ENCODE measurements around the gene WASL. TPM values are rescaled to one million over a fixed set of nuclear protein-coding genes. Genes with fewer than 3 reads are reported as not detected.

The WASL gene
- total RNA-seq, 3 donors from 2014 or later (not counting 1 experiment from before 2014, with no cell fraction given): 9.6 to 12.1 (median 10.6) TPM

DNA sequence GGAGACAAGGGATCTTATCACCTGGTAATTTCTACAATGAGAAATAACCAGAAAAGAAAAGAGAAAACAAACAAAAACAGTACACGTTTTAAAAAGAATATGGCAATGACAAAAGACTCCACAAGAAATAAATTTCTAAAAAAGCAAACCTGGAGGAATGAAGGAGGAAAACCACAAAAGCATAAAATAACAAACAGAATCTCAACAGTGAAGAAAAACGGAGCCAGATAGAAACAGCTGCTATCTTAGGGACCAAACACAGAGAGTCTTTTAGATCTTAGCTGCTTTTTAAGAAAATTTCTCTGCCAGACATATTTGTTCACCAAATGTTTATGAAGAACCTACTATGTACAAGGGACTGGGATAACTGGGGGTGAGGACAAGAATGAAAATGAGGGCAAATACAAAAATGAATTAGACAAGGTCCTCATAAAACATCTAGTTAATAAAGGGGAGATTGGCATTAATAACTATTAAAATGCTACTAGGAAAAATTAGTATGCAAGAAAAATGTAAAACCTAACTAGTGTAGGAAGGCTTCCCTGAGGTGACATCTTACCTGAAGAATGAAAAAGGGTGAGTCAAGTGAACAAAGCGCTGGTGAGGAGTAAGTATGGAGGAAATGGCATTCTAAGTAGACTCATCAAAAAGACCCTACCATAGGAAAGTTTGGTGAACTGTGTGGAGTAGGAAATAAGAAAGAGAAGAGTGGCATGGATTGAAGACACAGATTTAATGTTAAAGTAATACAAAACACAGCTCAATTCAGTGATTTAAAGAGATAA is 34.3 kb downstream of the WASL start:
- Histone ChIP-seq H3K4me1 (ENCODE audit: control insufficient read depth, insufficient read depth, low read length) (no peaks in the 10 kb centered on the region), H3K27ac (ENCODE audit: low read length) (no peak overlapping the region), H3K4me3 (ENCODE audit: low read length) (no peak overlapping the region), H3K9me3 (ENCODE audit: control insufficient read depth, insufficient read depth, low read length) (no peaks in the 10 kb centered on the region), H3K27me3 (ENCODE audit: control insufficient read depth, insufficient read depth, low read length) (no peaks in the 10 kb centered on the region), H3K36me3 (ENCODE audit: control insufficient read depth, insufficient read depth, low read length) (no peaks in the 10 kb centered on the region)
- Mint-ChIP-seq H3K27me3 (ENCODE audit: low read depth in 2 of 2) (no peaks in the 10 kb centered on the region), H3K4me3 (no peak overlapping the region), H3K9me3 (no peaks in the 10 kb centered on the region), H3K36me3 (no peaks in the 10 kb centered on the region), H3K27ac (no peak overlapping the region), H3K4me1 (peaks cover 55 to 58% of the 10 kb centered on the region in 2 donors)
- 57% methylated on average over 2 of the region's 3 CpGs for WGBS (ENCODE audit: insufficient coverage)
- DNase-seq (no peak), ATAC-seq (no peak)
- intact Hi-C loops (cut with micrococcal nuclease): no loop called here
- TF ChIP-seq, protein P1, sequence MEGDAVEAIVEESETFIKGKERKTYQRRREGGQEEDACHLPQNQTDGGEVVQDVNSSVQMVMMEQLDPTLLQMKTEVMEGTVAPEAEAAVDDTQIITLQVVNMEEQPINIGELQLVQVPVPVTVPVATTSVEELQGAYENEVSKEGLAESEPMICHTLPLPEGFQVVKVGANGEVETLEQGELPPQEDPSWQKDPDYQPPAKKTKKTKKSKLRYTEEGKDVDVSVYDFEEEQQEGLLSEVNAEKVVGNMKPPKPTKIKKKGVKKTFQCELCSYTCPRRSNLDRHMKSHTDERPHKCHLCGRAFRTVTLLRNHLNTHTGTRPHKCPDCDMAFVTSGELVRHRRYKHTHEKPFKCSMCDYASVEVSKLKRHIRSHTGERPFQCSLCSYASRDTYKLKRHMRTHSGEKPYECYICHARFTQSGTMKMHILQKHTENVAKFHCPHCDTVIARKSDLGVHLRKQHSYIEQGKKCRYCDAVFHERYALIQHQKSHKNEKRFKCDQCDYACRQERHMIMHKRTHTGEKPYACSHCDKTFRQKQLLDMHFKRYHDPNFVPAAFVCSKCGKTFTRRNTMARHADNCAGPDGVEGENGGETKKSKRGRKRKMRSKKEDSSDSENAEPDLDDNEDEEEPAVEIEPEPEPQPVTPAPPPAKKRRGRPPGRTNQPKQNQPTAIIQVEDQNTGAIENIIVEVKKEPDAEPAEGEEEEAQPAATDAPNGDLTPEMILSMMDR (IDR thresholded peaks at IDR 0.05): no peak

DNA sequence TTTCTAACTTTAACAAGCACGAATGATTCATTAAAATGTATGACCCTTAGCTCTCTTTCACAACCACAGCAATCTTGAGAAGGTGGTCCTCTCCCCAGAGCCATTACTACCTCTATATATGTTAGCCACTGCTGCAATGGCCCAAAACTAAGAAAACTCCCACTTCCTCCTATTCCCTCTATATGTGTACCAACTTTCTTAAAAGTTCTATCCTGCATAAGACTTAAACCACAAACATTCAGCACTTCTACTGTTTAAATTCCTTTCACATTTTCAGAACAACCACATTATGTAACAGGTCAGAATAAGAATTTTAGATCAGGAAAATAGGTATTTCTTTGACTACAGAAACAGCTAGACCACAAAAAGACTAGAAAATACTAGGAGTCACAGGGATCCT is 36.2 kb downstream of the WASL start:
- ATAC-seq: no peak
- Histone ChIP-seq H3K27ac (ENCODE audit: low read length) (no peak overlapping the region), H3K4me3 (ENCODE audit: low read length) (no peak overlapping the region), H3K36me3 (ENCODE audit: control insufficient read depth, insufficient read depth, low read length) (peaks cover 9% of the 10 kb centered on the region), H3K9me3 (ENCODE audit: control insufficient read depth, insufficient read depth, low read length) (no peaks in the 10 kb centered on the region), H3K4me1 (ENCODE audit: control insufficient read depth, insufficient read depth, low read length) (no peaks in the 10 kb centered on the region), H3K27me3 (ENCODE audit: control insufficient read depth, insufficient read depth, low read length) (no peaks in the 10 kb centered on the region)
- no peak overlapping the region for H3K4me3 Mint-ChIP-seq
- peaks cover 60 to 65% of the 10 kb centered on the region in 2 donors for H3K4me1 Mint-ChIP-seq
- TF ChIP-seq, protein P1 (IDR thresholded peaks at IDR 0.05): no peak
- intact Hi-C loops (cut with micrococcal nuclease): no loop called here
- 60% methylated on average over 1 of the region's 1 CpG for WGBS (ENCODE audit: insufficient coverage)
- H3K27me3 Mint-ChIP-seq (ENCODE audit: low read depth in 2 of 2): no peaks in the 10 kb centered on the region
- no peak overlapping the region for H3K27ac Mint-ChIP-seq
- no peaks in the 10 kb centered on the region for H3K36me3 Mint-ChIP-seq
- H3K9me3 Mint-ChIP-seq: no peaks in the 10 kb centered on the region
- no peak for DNase-seq

DNA sequence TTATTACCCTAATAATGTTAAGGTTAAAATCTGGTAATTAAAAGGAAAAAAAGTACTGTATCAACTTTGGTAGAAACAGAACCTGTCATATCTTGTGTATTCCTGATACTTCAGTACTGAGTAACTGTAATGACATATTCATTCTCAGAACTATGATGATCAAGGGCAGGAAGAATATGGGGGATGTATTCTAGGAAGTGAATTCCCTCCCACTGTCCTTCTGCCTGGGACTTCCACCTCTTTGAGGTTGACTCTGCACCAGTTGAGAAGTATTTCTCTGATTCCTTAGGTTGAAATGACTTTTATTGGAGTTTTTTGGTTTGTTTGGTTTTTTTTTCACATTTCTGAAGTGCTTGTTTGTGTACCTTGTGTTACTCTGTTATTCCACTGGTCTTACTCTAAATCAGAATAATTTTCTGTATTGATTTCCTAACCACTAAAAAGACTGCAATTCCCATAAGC is 36.9 kb downstream of the WASL start:
- no peak for DNase-seq
- Histone ChIP-seq H3K4me3 (ENCODE audit: low read length) (no peak overlapping the region), H3K27ac (ENCODE audit: low read length) (no peak overlapping the region), H3K9me3 (ENCODE audit: control insufficient read depth, insufficient read depth, low read length) (no peaks in the 10 kb centered on the region), H3K27me3 (ENCODE audit: control insufficient read depth, insufficient read depth, low read length) (no peaks in the 10 kb centered on the region), H3K4me1 (ENCODE audit: control insufficient read depth, insufficient read depth, low read length) (no peaks in the 10 kb centered on the region), H3K36me3 (ENCODE audit: control insufficient read depth, insufficient read depth, low read length) (peaks cover 17% of the 10 kb centered on the region)
- no peak for ATAC-seq
- TF ChIP-seq, protein P1 (IDR thresholded peaks at IDR 0.05): no peak
- Mint-ChIP-seq H3K27ac (no peak overlapping the region), H3K4me3 (no peak overlapping the region), H3K36me3 (no peaks in the 10 kb centered on the region), H3K4me1 (peaks cover 57 to 66% of the 10 kb centered on the region in 2 donors), H3K9me3 (no peaks in the 10 kb centered on the region), H3K27me3 (ENCODE audit: low read depth in 2 of 2) (no peaks in the 10 kb centered on the region)
- intact Hi-C loops (cut with micrococcal nuclease): no loop called here

DNA sequence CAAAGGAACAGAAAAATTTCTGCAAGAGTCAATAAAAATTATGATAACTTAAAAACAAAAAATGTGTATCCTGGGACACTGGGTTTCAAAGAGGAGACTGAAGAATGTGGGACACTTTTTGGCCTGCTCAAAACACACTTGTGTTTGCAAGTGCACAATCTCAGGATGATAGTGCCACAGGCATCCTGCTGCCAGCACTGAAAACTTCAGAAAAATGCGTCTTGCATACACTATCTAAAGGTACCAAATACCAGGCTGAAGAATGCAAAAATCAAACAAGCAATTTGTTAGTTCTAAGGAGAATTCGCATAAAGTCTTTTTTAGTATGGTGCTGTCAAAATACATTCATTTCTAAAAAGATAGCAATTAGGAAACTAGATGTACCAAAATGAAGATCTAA is 38.1 kb downstream of the WASL start:
- Mint-ChIP-seq H3K9me3 (no peaks in the 10 kb centered on the region), H3K27me3 (ENCODE audit: low read depth in 2 of 2) (no peaks in the 10 kb centered on the region), H3K27ac (no peak overlapping the region), H3K4me3 (no peak overlapping the region), H3K36me3 (no peaks in the 10 kb centered on the region), H3K4me1 (peaks cover 50 to 66% of the 10 kb centered on the region in 2 donors)
- intact Hi-C loops (cut with micrococcal nuclease): no loop called here
- no peak overlapping the region for H3K4me3 ChIP-seq (ENCODE audit: low read length)
- ATAC-seq: no peak
- WGBS (ENCODE audit: insufficient coverage): 91% methylated on average over 1 of the region's 2 CpGs
- H3K4me1 ChIP-seq (ENCODE audit: control insufficient read depth, insufficient read depth, low read length): no peaks in the 10 kb centered on the region
- H3K27ac ChIP-seq (ENCODE audit: low read length): no peak overlapping the region
- peaks cover 25% of the 10 kb centered on the region for H3K36me3 ChIP-seq (ENCODE audit: control insufficient read depth, insufficient read depth, low read length)
- DNase-seq: no peak
- no peaks in the 10 kb centered on the region for H3K9me3 ChIP-seq (ENCODE audit: control insufficient read depth, insufficient read depth, low read length)
- H3K27me3 ChIP-seq (ENCODE audit: control insufficient read depth, insufficient read depth, low read length): no peaks in the 10 kb centered on the region
- TF ChIP-seq, protein P1 (IDR thresholded peaks at IDR 0.05): no peak

Measured in natural killer cell (primary cell).